ENCODE measurements around the gene MYH11.
"Not testable (repeated sequence)": the region's sequence is repeated elsewhere in the genome, so short reads cannot be mapped to it uniquely, and the experiment has no call there.

MYH11 gene

GRCh38 chr16:15703029-15703736 is 153.6 kb downstream of the MYH11 start:
- no peak for DNase-seq

- no peak for DNase-seq
These were observed 154.6 kb downstream of the MYH11 start for GRCh38 chr16:15701975-15702970.

- DNase-seq, result no peak
These were observed 155.5 kb downstream of the MYH11 start for GRCh38 chr16:15701367-15701766.

GRCh38 chr16:15699819-15700218 is 157.0 kb downstream of the MYH11 start:
- DNase-seq, result no peak

- no peak for DNase-seq
These were observed 162.3 kb downstream of the MYH11 start for GRCh38 chr16:15694499-15694898.

GRCh38 chr16:15692508-15692907 is 164.3 kb downstream of the MYH11 start:
- DNase-seq, result not testable (repeated sequence)

GRCh38 chr16:15691046-15691445 is 165.8 kb downstream of the MYH11 start:
- no peak for DNase-seq

GRCh38 chr16:15690296-15690695 is 166.5 kb downstream of the MYH11 start:
- no peak for DNase-seq

GRCh38 chr16:15689290-15689689 is 167.5 kb downstream of the MYH11 start:
- DNase-seq, result no peak

- no peak for DNase-seq
These were observed 170.5 kb downstream of the MYH11 start for GRCh38 chr16:15686287-15686686.

- DNase-seq, result peak; percentile 51
These were observed 174.7 kb downstream of the MYH11 start for GRCh38 chr16:15682105-15682570.

- no peak for DNase-seq
These were observed 179.4 kb downstream of the MYH11 start for GRCh38 chr16:15677447-15677846.

- no peak for DNase-seq
These were observed 180.3 kb downstream of the MYH11 start for GRCh38 chr16:15676506-15676905.

GRCh38 chr16:15674571-15674970 is 182.3 kb downstream of the MYH11 start:
- no peak for DNase-seq

GRCh38 chr16:15672514-15673167 is 184.2 kb downstream of the MYH11 start:
- peak; percentile 87 for DNase-seq

- DNase-seq, result not testable (repeated sequence)
These were observed 184.7 kb downstream of the MYH11 start for GRCh38 chr16:15672127-15672513.

- DNase-seq, result no peak
These were observed 185.2 kb downstream of the MYH11 start for GRCh38 chr16:15671530-15672117.

- DNase-seq, result no peak
These were observed 189.6 kb downstream of the MYH11 start for GRCh38 chr16:15667091-15667742.

- no peak for DNase-seq
These were observed 191.7 kb downstream of the MYH11 start for GRCh38 chr16:15665107-15665506.

- no peak for DNase-seq
These were observed 196.6 kb downstream of the MYH11 start for GRCh38 chr16:15660203-15660601.

GRCh38 chr16:15658556-15658955 is 198.3 kb downstream of the MYH11 start:
- DNase-seq, result no peak

GRCh38 chr16:15658149-15658548 is 198.7 kb downstream of the MYH11 start:
- no peak for DNase-seq

All from CD4-positive, alpha-beta T cell treated with Interleukin-10 for 1 hour (primary cell).